PFSK-1 (cell line): Measurements from ENCODE around the gene RREB1.

Experiments
- FOXP2 ChIP-seq: optimal IDR thresholded peaks from 2 replicates; pipeline ENCODE3; 2011; ENCODE audit warnings: borderline replicate concordance, control low read depth, inconsistent platforms; ENCODE audit not compliant: insufficient read depth; ENCODE audit errors: extremely low read length, extremely low read depth
- POLR2AphosphoS5 ChIP-seq: IDR thresholded peaks from 2 replicates; pipeline ENCODE4 v1.6.1; 2012; ENCODE audit warnings: low read depth, mild to moderate bottlenecking, control low read depth, low read length, moderate library complexity
- SIN3A ChIP-seq: IDR thresholded peaks from 2 replicates; pipeline ENCODE4 v1.6.1; 2012; ENCODE audit warnings: mild to moderate bottlenecking, low read length, moderate library complexity, borderline replicate concordance; ENCODE audit not compliant: insufficient read depth
- TAF1 ChIP-seq: IDR thresholded peaks from 2 replicates; pipeline ENCODE4 v1.6.1; 2012; ENCODE audit warnings: low read length, control low read depth, borderline replicate concordance; ENCODE audit not compliant: insufficient read depth
- TF ChIP-seq, protein P1 (sequence below), 2 experiments: IDR thresholded peaks; 2 replicates each; pipeline versions ENCODE4 v1.6.1 to v1.8.0; 2011 to 2012; ENCODE audit warnings: low read depth in 2 of 2, low read length in 2 of 2, control low read depth in 1 of 2, inconsistent platforms in 1 of 2, mild to moderate bottlenecking in 1 of 2, moderate library complexity in 1 of 2; ENCODE audit not compliant: insufficient read depth in 1 of 2

The RREB1 gene

DNA sequence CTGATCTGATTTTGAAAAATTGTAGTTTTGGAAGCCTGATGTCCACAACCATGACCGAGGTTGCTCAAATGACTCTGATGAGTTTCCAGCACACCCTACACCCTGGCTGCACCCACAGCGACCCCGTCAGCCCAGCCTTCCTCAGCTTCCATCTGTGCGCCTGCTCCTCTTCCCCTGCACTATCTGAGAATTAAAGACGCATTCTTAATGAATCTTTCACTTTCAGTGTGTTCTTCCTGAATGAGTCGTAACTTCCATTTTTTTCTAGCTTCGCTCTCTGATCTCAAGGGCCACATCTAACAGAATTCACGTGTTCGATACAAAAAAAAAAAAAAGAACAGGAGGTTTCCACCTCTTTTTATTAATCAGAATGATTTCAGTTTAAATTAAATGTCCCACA, 21.3 kb upstream of the RREB1 start:
- no peak for TF ChIP-seq FOXP2
- TF ChIP-seq, protein P1, sequence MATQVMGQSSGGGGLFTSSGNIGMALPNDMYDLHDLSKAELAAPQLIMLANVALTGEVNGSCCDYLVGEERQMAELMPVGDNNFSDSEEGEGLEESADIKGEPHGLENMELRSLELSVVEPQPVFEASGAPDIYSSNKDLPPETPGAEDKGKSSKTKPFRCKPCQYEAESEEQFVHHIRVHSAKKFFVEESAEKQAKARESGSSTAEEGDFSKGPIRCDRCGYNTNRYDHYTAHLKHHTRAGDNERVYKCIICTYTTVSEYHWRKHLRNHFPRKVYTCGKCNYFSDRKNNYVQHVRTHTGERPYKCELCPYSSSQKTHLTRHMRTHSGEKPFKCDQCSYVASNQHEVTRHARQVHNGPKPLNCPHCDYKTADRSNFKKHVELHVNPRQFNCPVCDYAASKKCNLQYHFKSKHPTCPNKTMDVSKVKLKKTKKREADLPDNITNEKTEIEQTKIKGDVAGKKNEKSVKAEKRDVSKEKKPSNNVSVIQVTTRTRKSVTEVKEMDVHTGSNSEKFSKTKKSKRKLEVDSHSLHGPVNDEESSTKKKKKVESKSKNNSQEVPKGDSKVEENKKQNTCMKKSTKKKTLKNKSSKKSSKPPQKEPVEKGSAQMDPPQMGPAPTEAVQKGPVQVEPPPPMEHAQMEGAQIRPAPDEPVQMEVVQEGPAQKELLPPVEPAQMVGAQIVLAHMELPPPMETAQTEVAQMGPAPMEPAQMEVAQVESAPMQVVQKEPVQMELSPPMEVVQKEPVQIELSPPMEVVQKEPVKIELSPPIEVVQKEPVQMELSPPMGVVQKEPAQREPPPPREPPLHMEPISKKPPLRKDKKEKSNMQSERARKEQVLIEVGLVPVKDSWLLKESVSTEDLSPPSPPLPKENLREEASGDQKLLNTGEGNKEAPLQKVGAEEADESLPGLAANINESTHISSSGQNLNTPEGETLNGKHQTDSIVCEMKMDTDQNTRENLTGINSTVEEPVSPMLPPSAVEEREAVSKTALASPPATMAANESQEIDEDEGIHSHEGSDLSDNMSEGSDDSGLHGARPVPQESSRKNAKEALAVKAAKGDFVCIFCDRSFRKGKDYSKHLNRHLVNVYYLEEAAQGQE (IDR thresholded peaks at IDR 0.05; ENCODE audit: insufficient read depth in 1 of 2, low read depth in 2 of 2, low read length in 2 of 2): no peak
- TF ChIP-seq POLR2AphosphoS5: no peak
- TF ChIP-seq SIN3A: no peak
- no peak for TF ChIP-seq TAF1

DNA sequence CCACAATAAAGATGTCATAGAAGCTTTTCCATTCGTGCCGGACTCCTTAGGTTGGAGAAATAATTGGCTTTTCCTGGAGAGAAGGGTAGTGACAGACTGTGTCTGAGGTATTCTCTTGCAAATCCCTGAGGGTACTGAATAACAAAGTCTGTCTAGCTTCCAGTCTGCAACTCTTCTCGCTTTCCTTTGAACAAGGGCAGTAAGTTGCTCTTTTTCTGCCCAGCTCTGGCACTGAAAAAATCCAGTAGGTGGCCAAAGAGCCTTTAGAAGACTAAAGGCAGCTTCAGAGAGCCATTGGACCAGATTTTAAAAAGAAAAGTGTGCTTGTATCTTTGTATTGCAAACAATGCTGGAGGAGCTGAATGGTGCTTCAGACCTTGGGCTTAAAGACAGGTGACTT, 20.7 kb upstream of the RREB1 start:
- TF ChIP-seq POLR2AphosphoS5 (no peak), FOXP2 (no peak), SIN3A (no peak), TAF1 (no peak)
- TF ChIP-seq, protein P1 (IDR thresholded peaks at IDR 0.05; ENCODE audit: insufficient read depth in 1 of 2, low read depth in 2 of 2, low read length in 2 of 2): no peak

DNA sequence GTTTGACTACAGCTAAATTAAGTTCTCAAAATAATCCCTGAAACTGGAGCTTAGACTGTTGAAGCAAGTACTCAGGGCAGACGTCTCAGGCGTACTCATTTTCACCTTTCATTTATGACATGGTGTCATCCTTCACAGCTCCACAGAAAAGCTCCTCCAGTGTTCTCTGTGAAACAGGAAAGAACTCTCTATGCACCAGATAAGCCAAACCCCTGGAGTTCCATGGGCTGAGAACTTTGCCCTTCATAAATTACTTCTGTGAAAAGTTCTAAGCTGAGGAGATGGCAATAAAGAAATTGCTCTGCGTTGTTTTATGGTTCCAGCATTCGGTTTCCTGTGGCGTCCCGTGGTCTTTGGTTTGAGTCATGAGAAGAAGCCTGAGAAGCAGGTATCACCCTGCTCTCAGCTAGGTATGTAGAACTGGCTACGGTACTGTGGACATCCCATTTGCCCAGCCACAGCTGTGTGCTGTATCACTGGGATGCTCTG, 20.2 kb upstream of the RREB1 start:
- TF ChIP-seq, protein P1 (IDR thresholded peaks at IDR 0.05; ENCODE audit: insufficient read depth in 1 of 2, low read depth in 2 of 2, low read length in 2 of 2): no peak
- no peak for TF ChIP-seq POLR2AphosphoS5

DNA sequence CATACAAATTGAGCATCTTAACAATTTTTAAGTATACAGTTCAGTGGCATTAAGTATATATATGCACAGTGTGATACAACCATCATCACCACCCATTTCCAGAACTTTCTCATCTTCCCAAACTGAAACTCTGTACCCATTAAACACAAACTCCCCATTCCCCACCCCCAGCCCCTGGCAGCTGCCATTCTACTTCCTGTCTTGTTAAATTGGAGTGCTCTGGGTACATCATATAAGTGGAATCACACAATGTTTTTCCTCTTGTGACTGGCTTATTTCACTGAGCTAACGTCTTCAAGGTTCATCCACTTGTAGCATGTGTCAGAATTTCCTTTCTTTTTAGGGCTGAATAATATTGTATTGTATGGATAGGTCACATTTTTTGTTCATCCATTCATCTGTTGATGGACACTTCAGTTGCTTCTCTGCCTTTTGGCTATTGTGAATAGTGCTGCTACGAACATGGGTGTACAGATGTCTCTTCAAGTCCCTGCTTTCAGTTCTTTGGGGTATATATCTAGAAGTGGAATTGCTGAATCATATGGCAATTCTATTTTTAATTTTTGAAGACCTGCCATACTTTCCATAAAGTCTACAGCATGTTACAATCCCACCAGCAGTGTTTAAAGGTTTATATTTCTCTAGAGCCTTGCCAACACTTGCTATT, 19.6 kb upstream of the RREB1 start:
- TF ChIP-seq TAF1: no peak
- TF ChIP-seq, protein P1 (IDR thresholded peaks at IDR 0.05; ENCODE audit: insufficient read depth in 1 of 2, low read depth in 2 of 2, low read length in 2 of 2): no peak

DNA sequence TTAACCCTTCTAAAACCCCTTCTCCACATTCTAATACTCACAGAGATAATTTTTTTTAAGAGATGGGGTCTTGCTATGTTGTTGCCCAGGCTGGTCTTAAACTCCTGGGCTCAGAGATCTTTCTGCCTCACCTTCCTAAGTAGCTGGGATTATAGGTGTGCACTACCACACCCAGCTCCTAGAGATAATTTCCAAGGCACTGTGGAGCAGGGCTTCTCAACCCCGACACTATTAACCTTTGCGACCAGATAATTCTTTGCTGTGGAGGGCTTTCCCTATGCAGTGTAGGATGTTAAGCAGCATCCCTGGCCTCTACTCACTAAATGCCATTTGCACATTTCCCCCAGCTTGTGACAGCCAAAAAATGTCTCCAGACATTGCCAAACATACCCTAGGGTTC, 8.8 kb upstream of the RREB1 start:
- TF ChIP-seq, protein P1 (IDR thresholded peaks at IDR 0.05; ENCODE audit: insufficient read depth in 1 of 2, low read depth in 2 of 2, low read length in 2 of 2): no peak
- no peak for TF ChIP-seq SIN3A
- TF ChIP-seq POLR2AphosphoS5: no peak
- TF ChIP-seq TAF1: no peak
- TF ChIP-seq FOXP2: no peak
